PC-3 (cell line): ENCODE measurements around the gene DOC2B.

Source experiments
- EZH2 ChIP-seq: fragments of 300-600 bp; sonication (generic); IDR thresholded peaks from one replicate; pipeline ENCODE4 v1.6.1; 2017; ENCODE audit warnings: antibody characterized with exemption, mild to moderate bottlenecking, low read length; ENCODE audit not compliant: unreplicated experiment
- EZH2phosphoT487 ChIP-seq: fragments of 300-600 bp; sonication (generic); IDR thresholded peaks from 2 replicates; pipeline ENCODE4 v1.6.1; 2018; ENCODE audit warnings: mild to moderate bottlenecking, antibody characterized with exemption, low read length, borderline replicate concordance
- TF ChIP-seq, protein P1 (sequence below): fragments of 300-600 bp; sonication (generic); conservative IDR thresholded peaks from 2 replicates; pipeline ENCODE4 v1.5.1; 2017; ENCODE audit warnings: antibody characterized with exemption, low read depth, mild to moderate bottlenecking, low read length

DNA sequence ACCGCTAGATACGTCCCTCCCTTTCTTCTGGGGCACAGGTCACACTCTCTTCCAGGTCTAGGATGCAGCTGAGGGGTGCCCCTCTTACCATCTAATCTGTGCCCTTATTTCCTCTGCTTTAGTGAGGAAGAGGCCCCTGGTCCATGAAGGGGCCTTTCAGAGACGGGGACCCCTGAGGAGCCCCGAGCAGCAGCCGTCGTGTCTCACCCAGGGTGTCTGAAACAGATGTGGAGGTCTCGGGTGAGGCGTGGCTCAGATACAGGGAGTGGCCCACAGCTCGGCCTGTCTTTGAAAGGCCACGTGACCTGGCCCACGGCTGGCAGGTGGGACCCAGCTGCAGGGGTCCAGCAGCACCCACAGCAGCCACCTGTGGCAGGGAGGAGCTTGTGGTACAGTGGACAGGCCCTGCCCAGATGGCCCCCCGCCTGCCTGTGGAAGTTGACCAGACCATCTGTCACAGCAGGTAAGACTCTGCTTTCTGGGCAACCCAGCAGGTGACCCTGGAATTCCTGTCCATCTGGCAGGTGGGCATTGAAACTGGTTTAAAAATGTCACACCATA, 28.5 kb downstream of the DOC2B start:
- TF ChIP-seq, protein P1, sequence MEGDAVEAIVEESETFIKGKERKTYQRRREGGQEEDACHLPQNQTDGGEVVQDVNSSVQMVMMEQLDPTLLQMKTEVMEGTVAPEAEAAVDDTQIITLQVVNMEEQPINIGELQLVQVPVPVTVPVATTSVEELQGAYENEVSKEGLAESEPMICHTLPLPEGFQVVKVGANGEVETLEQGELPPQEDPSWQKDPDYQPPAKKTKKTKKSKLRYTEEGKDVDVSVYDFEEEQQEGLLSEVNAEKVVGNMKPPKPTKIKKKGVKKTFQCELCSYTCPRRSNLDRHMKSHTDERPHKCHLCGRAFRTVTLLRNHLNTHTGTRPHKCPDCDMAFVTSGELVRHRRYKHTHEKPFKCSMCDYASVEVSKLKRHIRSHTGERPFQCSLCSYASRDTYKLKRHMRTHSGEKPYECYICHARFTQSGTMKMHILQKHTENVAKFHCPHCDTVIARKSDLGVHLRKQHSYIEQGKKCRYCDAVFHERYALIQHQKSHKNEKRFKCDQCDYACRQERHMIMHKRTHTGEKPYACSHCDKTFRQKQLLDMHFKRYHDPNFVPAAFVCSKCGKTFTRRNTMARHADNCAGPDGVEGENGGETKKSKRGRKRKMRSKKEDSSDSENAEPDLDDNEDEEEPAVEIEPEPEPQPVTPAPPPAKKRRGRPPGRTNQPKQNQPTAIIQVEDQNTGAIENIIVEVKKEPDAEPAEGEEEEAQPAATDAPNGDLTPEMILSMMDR, result no peak
- TF ChIP-seq EZH2 (no peak), EZH2phosphoT487 (no peak)
